Measurements from ENCODE around the gene SYNDIG1. TPM values are rescaled to one million over a fixed set of nuclear protein-coding genes. Genes with fewer than 3 reads are reported as not detected.
A peak's percentile ranks its signal among the peaks of the same experiment; 100 is the strongest.

The SYNDIG1 gene
- total and polyA plus RNA-seq, 2 donors (not counting 1 experiment from before 2014, with no cell fraction given), result not detected

- no peaks in the 10 kb centered on the region for H3K27me3 Mint-ChIP-seq
- H3K9me3 ChIP-seq (ENCODE audit: control extremely low read depth in 1 of 3, control insufficient read depth in 2 of 3, insufficient read depth in 1 of 3, low read length in 2 of 3), result peaks cover 0 to 3% (median 0%) of the 10 kb centered on the region in 3 donors
- no peak overlapping the region for H2AFZ ChIP-seq (ENCODE audit: insufficient read depth, low read depth, low read length, poor library complexity, severe bottlenecking)
- no peak overlapping the region for H3K27ac ChIP-seq (ENCODE audit: low read length in 2 of 2)
- no peak for TF ChIP-seq CTCF (IDR thresholded peaks at IDR 0.05)
- TF ChIP-seq EZH2 (IDR thresholded peaks at IDR 0.05; ENCODE audit: borderline replicate concordance, insufficient read depth, low read depth, low read length, poor library complexity, severe bottlenecking), result no peak
- H3K4me3 Mint-ChIP-seq, result no peak overlapping the region
- H3K27ac Mint-ChIP-seq, result no peak overlapping the region
- no peak overlapping the region for H3K9ac ChIP-seq (ENCODE audit: low read length)
- no peaks in the 10 kb centered on the region for H3K36me3 ChIP-seq (replicated peaks in 1 of 2; ENCODE audit: control extremely low read depth in 1 of 2, control insufficient read depth in 1 of 2, extremely low read depth in 1 of 2, insufficient read depth in 2 of 2, low read length in 1 of 2)
- no peak for DNase-seq
- ATAC-seq (ENCODE audit: low read depth), result no peak
- intact Hi-C loops (cut with micrococcal nuclease), result no loop called here
- no peak overlapping the region for H3K4me2 ChIP-seq (replicated peaks; ENCODE audit: low read depth, low read length, poor library complexity, severe bottlenecking)
- no peaks in the 10 kb centered on the region for H3K27me3 ChIP-seq (replicated peaks in 1 of 4; ENCODE audit: control extremely low read depth in 1 of 4, control insufficient read depth in 3 of 4, insufficient read depth in 4 of 4, low read length in 3 of 4)
- no peaks in the 10 kb centered on the region for H3K79me2 ChIP-seq (ENCODE audit: control insufficient read depth, insufficient read depth, low read length)
- H3K4me3 ChIP-seq (ENCODE audit: control extremely low read depth in 1 of 5, extremely low read depth in 1 of 5, insufficient read depth in 1 of 5, low read depth in 2 of 5, low read length in 4 of 5), result no peak overlapping the region
- H4K20me1 ChIP-seq (ENCODE audit: control insufficient read depth, insufficient read depth, low read length, poor library complexity, severe bottlenecking), result no peaks in the 10 kb centered on the region
- 76% methylated on average over 4 of the region's 7 CpGs for WGBS (ENCODE audit: insufficient coverage)
- peaks cover 2% of the 10 kb centered on the region for H3K4me1 Mint-ChIP-seq
- ChIA-PET POLR2A (no interaction called here), CTCF (no interaction called here)
- H3K4me1 ChIP-seq (ENCODE audit: control insufficient read depth in 2 of 2, insufficient read depth in 2 of 2, low read length in 2 of 2), result no peaks in the 10 kb centered on the region
- peaks cover 6% of the 10 kb centered on the region for H3K9me3 Mint-ChIP-seq (ENCODE audit: insufficient read depth)
Measured at GRCh38 chr20:24683676-24684075, 214.2 kb downstream of the SYNDIG1 start.

- Histone ChIP-seq H3K27me3 (replicated peaks in 1 of 4; ENCODE audit: control extremely low read depth in 1 of 4, control insufficient read depth in 3 of 4, insufficient read depth in 4 of 4, low read length in 3 of 4) (no peaks in the 10 kb centered on the region), H3K9me3 (ENCODE audit: control extremely low read depth in 1 of 3, control insufficient read depth in 2 of 3, insufficient read depth in 1 of 3, low read length in 2 of 3) (peaks cover 0 to 3% (median 0%) of the 10 kb centered on the region in 3 donors), H3K36me3 (replicated peaks in 1 of 2; ENCODE audit: control extremely low read depth in 1 of 2, control insufficient read depth in 1 of 2, extremely low read depth in 1 of 2, insufficient read depth in 2 of 2, low read length in 1 of 2) (no peaks in the 10 kb centered on the region), H3K79me2 (ENCODE audit: control insufficient read depth, insufficient read depth, low read length) (no peaks in the 10 kb centered on the region), H3K9ac (ENCODE audit: low read length) (no peak overlapping the region), H3K27ac (ENCODE audit: low read length in 2 of 2) (no peak overlapping the region), H4K20me1 (ENCODE audit: control insufficient read depth, insufficient read depth, low read length, poor library complexity, severe bottlenecking) (no peaks in the 10 kb centered on the region), H3K4me1 (ENCODE audit: control insufficient read depth in 2 of 2, insufficient read depth in 2 of 2, low read length in 2 of 2) (no peaks in the 10 kb centered on the region), H3K4me2 (replicated peaks; ENCODE audit: low read depth, low read length, poor library complexity, severe bottlenecking) (no peak overlapping the region), H2AFZ (ENCODE audit: insufficient read depth, low read depth, low read length, poor library complexity, severe bottlenecking) (peak overlapping the region; percentile 33), H3K4me3 (ENCODE audit: control extremely low read depth in 1 of 5, extremely low read depth in 1 of 5, insufficient read depth in 1 of 5, low read depth in 2 of 5, low read length in 4 of 5) (no peak overlapping the region)
- H3K4me1 Mint-ChIP-seq, result peaks cover 2% of the 10 kb centered on the region
- H3K9me3 Mint-ChIP-seq (ENCODE audit: insufficient read depth), result peaks cover 9% of the 10 kb centered on the region
- H3K27me3 Mint-ChIP-seq, result no peaks in the 10 kb centered on the region
- intact Hi-C loops (cut with micrococcal nuclease), result no loop called here
- POLR2A ChIA-PET, result no interaction called here
- WGBS (ENCODE audit: insufficient coverage), result 4% methylated on average over 9 of the region's 9 CpGs
- TF ChIP-seq CTCF (IDR thresholded peaks at IDR 0.05) (no peak), EZH2 (IDR thresholded peaks at IDR 0.05; ENCODE audit: borderline replicate concordance, insufficient read depth, low read depth, low read length, poor library complexity, severe bottlenecking) (no peak)
- H3K27ac Mint-ChIP-seq, result no peak overlapping the region
- DNase-seq (no peak), ATAC-seq (ENCODE audit: low read depth) (no peak)
- CTCF ChIA-PET, result no interaction called here
- no peak overlapping the region for H3K4me3 Mint-ChIP-seq
Measured at GRCh38 chr20:24684421-24684871, 215.0 kb downstream of the SYNDIG1 start.
